HepG2 (cell line): ENCODE data around the gene HECA.

Experiments used
- EZH2 ChIP-seq: conservative IDR thresholded peaks from 2 replicates; pipeline ENCODE4 v1.6.1; 2012; ENCODE audit warnings: mild to moderate bottlenecking, low read depth, low read length, moderate library complexity
- IRF1 ChIP-seq: sonication (generic); formaldehyde crosslinking; IDR thresholded peaks from 2 replicates; pipeline ENCODE4 v1.4.0; 2020; ENCODE audit warnings: low read depth, mild to moderate bottlenecking, missing genetic modification reagents
- MEIS1 ChIP-seq: sonication (generic); formaldehyde crosslinking; IDR thresholded peaks from 2 replicates; pipeline ENCODE4 v1.9.0; 2021; ENCODE audit warnings: mild to moderate bottlenecking, missing genetic modification reagents, moderate library complexity, borderline replicate concordance
- PCBP1 ChIP-seq: fragments of 200-400 bp; formaldehyde crosslinking; IDR thresholded peaks from 2 replicates; pipeline ENCODE4 v1.6.1; 2017; ENCODE audit warnings: mild to moderate bottlenecking, low read depth, low read length, borderline replicate concordance
- RERE ChIP-seq: IDR thresholded peaks from 2 replicates; pipeline ENCODE4 v1.6.1; 2016; ENCODE audit warnings: low read depth, missing genetic modification reagents, missing compliant biosample characterization
- REST ChIP-seq, 2 experiments: IDR thresholded peaks; 2 replicates each; pipeline ENCODE4 v1.6.1; 2011 to 2012; ENCODE audit warnings: low read length in 2 of 2, borderline replicate concordance in 1 of 2, low read depth in 1 of 2, mild to moderate bottlenecking in 1 of 2, moderate library complexity in 1 of 2
- TAF1 ChIP-seq: sonication (generic); formaldehyde crosslinking; IDR thresholded peaks from 2 replicates; pipeline ENCODE4 v1.4.0; 2020; ENCODE audit warnings: missing genetic modification reagents
- TCF12 ChIP-seq, 2 experiments: fragments of 450-650 bp in 1 of 2; sonication (generic) in 1 of 2; formaldehyde crosslinking in 1 of 2; IDR thresholded peaks; 2 replicates each; pipeline versions ENCODE4 v1.6.1 to v1.8.0; 2017 to 2022; ENCODE audit warnings: antibody characterized with exemption in 1 of 2, mild to moderate bottlenecking in 1 of 2, missing genetic modification reagents in 1 of 2, moderate library complexity in 1 of 2
- ZNF549 ChIP-seq: sonication (generic); formaldehyde crosslinking; IDR thresholded peaks from 2 replicates; pipeline ENCODE4 v1.5.0; 2020; ENCODE audit warnings: missing genetic modification reagents
- ZNF678 ChIP-seq: sonication (generic); formaldehyde crosslinking; IDR thresholded peaks from 2 replicates; pipeline ENCODE4 v1.4.0; 2020; ENCODE audit warnings: mild to moderate bottlenecking, missing genetic modification reagents
- ZNF780A ChIP-seq: sonication (generic); formaldehyde crosslinking; IDR thresholded peaks from 2 replicates; pipeline ENCODE4 v1.8.0; 2022; ENCODE audit warnings: mild to moderate bottlenecking, missing genetic modification reagents, moderate library complexity

GRCh38 chr6:139164001-139164400, 29.1 kb downstream of the HECA start:
- TF ChIP-seq EZH2 (no peak), RERE (CRISPR knock-in tag) (no peak), TCF12 (IDR thresholded peaks at IDR 0.05) (no peak), TCF12 (CRISPR knock-in tag; IDR thresholded peaks at IDR 0.05) (no peak), IRF1 (CRISPR knock-in tag) (no peak), ZNF780A (CRISPR knock-in tag) (no peak), REST (IDR thresholded peaks at IDR 0.05; ENCODE audit: borderline replicate concordance in 1 of 2, low read depth in 1 of 2, low read length in 2 of 2) (no peak), ZNF549 (CRISPR knock-in tag) (no peak), PCBP1 (no peak), TAF1 (no peak), MEIS1 (CRISPR knock-in tag) (no peak), ZNF678 (CRISPR knock-in tag) (no peak)
